Measurements from ENCODE around the gene MED27. TPM values are rescaled to one million over a fixed set of nuclear protein-coding genes. Genes with fewer than 3 reads are reported as not detected.

Gene MED27
- total RNA-seq, 1 experiment from 2014 or later = 24.4 TPM

- in situ Hi-C loops (cut with HindIII; ENCODE audit: low pct_unique_long_range_greater_than_20kb, low sequenced_read_pairs) = no loop called here
- ATAC-seq (no peak), DNase-seq (ENCODE audit: low read depth, low spot score) (no peak)
- Histone ChIP-seq H3K9me3 (ENCODE audit: control insufficient read depth, insufficient read depth, low read depth, low read length) (no peaks in the 10 kb centered on the region), H3K4me1 (ENCODE audit: control insufficient read depth, insufficient read depth, low read length) (peaks cover 12% of the 10 kb centered on the region), H3K4me3 (ENCODE audit: low read depth in 2 of 2, low read length in 2 of 2) (no peak overlapping the region), H3K36me3 (ENCODE audit: control insufficient read depth, insufficient read depth, low read length) (no peaks in the 10 kb centered on the region), H3K27ac (ENCODE audit: low read length) (no peak overlapping the region), H3K27me3 (ENCODE audit: control insufficient read depth, insufficient read depth, low read length) (no peaks in the 10 kb centered on the region)
- TF ChIP-seq TCF7L2 (IDR thresholded peaks at IDR 0.05; ENCODE audit: low read depth, low read length) = no peak
- no peak for TF ChIP-seq SIN3A (IDR thresholded peaks at IDR 0.05; ENCODE audit: borderline replicate concordance, insufficient read depth, low read depth, low read length)
- TF ChIP-seq POLR2AphosphoS5 (IDR thresholded peaks at IDR 0.05; ENCODE audit: low read depth, low read length) = no peak
- ChIA-PET CTCF (no interaction called here), POLR2A (no interaction called here)
- no TSS peak for BruUV-seq (replicated peaks)
- intact Hi-C loops (cut with micrococcal nuclease; ENCODE audit: unreplicated experiment) = no loop called here
These were observed 38.9 kb downstream of the MED27 start for GRCh38 chr9:132040808-132041207.

- POLR2A ChIA-PET = no interaction called here
These were observed 39.4 kb downstream of the MED27 start for GRCh38 chr9:132040246-132040645.

More at GRCh38 chr9:132040246-132040645, 39.4 kb downstream of the MED27 start:
- TF ChIP-seq SIN3A (IDR thresholded peaks at IDR 0.05; ENCODE audit: borderline replicate concordance, insufficient read depth, low read depth, low read length) (no peak), CTCF (IDR thresholded peaks at IDR 0.05) (no peak), REST (IDR thresholded peaks at IDR 0.05; ENCODE audit: insufficient read depth in 1 of 2, low read depth in 2 of 2, low read length in 1 of 2) (no peak), POLR2AphosphoS5 (IDR thresholded peaks at IDR 0.05; ENCODE audit: low read depth, low read length) (no peak), TCF7L2 (IDR thresholded peaks at IDR 0.05; ENCODE audit: low read depth, low read length) (no peak)
- CTCF ChIA-PET = no interaction called here
- DNase-seq (ENCODE audit: low read depth, low spot score) (no peak), ATAC-seq (no peak)
- BruUV-seq (replicated peaks) = no TSS peak
- Histone ChIP-seq H3K36me3 (ENCODE audit: control insufficient read depth, insufficient read depth, low read length) (no peaks in the 10 kb centered on the region), H3K9me3 (ENCODE audit: control insufficient read depth, insufficient read depth, low read depth, low read length) (no peaks in the 10 kb centered on the region), H3K4me3 (ENCODE audit: low read depth in 2 of 2, low read length in 2 of 2) (no peak overlapping the region), H3K4me1 (ENCODE audit: control insufficient read depth, insufficient read depth, low read length) (peaks cover 12% of the 10 kb centered on the region), H3K27ac (ENCODE audit: low read length) (no peak overlapping the region), H3K27me3 (ENCODE audit: control insufficient read depth, insufficient read depth, low read length) (no peaks in the 10 kb centered on the region)
- intact Hi-C loops (cut with micrococcal nuclease; ENCODE audit: unreplicated experiment) = no loop called here
- in situ Hi-C loops (cut with HindIII; ENCODE audit: low pct_unique_long_range_greater_than_20kb, low sequenced_read_pairs) = no loop called here

Measured in Panc1 (cell line).